Activated B cell treated with CpG ODN at 0.5 μM for 24 hours (primary cell): ENCODE data around the gene PCSK1N. TPM values are rescaled to one million over a fixed set of nuclear protein-coding genes. Genes with fewer than 3 reads are reported as not detected.
A peak's percentile ranks its signal among the peaks of the same experiment; 100 is the strongest.
"Not testable (repeated sequence)": the region's sequence is repeated elsewhere in the genome, so short reads cannot be mapped to it uniquely, and the experiment has no call there.

Experiments
- ATAC-seq: fragments of 200-7000 bp; cut with Tn5 transposase; one replicate; pipeline ENCODE4 v1.10.0; 2021; ENCODE audit warnings: low read depth, mild to moderate bottlenecking, moderate library complexity
- CTCF ChIA-PET: fragments of 350-600 bp; sonication (Branson Sonifier 250); formaldehyde crosslinking; loops from one replicate; lab custom pipeline; 2021; ENCODE audit warnings: antibody characterized with exemption; lab: Charles Lee
- POLR2A ChIA-PET: fragments of 350-600 bp; sonication (Branson Sonifier 250); formaldehyde crosslinking; loops from one replicate; lab custom pipeline; 2021; ENCODE audit warnings: antibody characterized with exemption; lab: Charles Lee
- DNase-seq: peaks from one replicate; pipeline ENCODE4 v3.0.0; 2022
- H3K27ac Mint-ChIP-seq: one replicate; pipeline ENCODE4 v1.8.0; 2020; ENCODE audit warnings: mixed read lengths
- H3K27me3 Mint-ChIP-seq: one replicate; pipeline ENCODE4 v1.8.0; 2021; ENCODE audit warnings: mixed read lengths
- H3K36me3 Mint-ChIP-seq: one replicate; pipeline ENCODE4 v1.8.0; 2021; ENCODE audit warnings: low read depth, mixed read lengths
- H3K4me1 Mint-ChIP-seq: one replicate; pipeline ENCODE4 v1.8.0; 2021; ENCODE audit warnings: mixed read lengths
- H3K4me3 Mint-ChIP-seq: one replicate; pipeline ENCODE4 v1.8.0; 2020; ENCODE audit warnings: mild to moderate bottlenecking, mixed read lengths
- H3K9me3 Mint-ChIP-seq: one replicate; pipeline ENCODE4 v1.8.0; 2020; ENCODE audit warnings: mixed read lengths
- CTCF ChIP-seq: fragments of 200-600 bp; IDR thresholded peaks from one replicate; pipeline ENCODE4 v1.8.0; 2022; ENCODE audit warnings: antibody characterized with exemption, mild to moderate bottlenecking
- intact Hi-C: fragments of 100-400 bp; cut with micrococcal nuclease; formaldehyde crosslinking; loops from one replicate; pipeline ENCODE4 v1.15.1; 2024
- total RNA-seq: library from RNA; stranded (reverse); gene quantifications from 2 replicates; pipeline ENCODE4 v1.2.3, GENCODE V29; 2022

Gene PCSK1N
- total RNA-seq, 1 donor from 2014 or later: not detected

GRCh38 chrX:48826135-48826875, 9.1 kb downstream of the PCSK1N start, which contains the start of gene ERAS:
Gene ERAS (plus strand): TSS chrX:48826513. CDS start chrX:48829124, 2,611 bp downstream.
- Mint-ChIP-seq H3K4me1 (peaks cover 7% of the 10 kb centered on the region), H3K36me3 (peaks cover 24% of the 10 kb centered on the region), H3K4me3 (peak within 1 kb of the TSS; percentile 48), H3K9me3 (no peaks in the 10 kb centered on the region), H3K27me3 (peaks cover 20% of the 10 kb centered on the region), H3K27ac (no peak within 1 kb of the TSS)
- peak; percentile 64 for ATAC-seq
- TF ChIP-seq CTCF: no peak
- intact Hi-C loops: no loop called here
- ChIA-PET CTCF (no interaction called here), POLR2A (interaction anchor here (0.7 kb wide), 1 partner anchor 21 kb away, joined by 3 read pairs; no protein-coding TSS in a partner anchor)
- DNase-seq: peak; percentile 23

- Mint-ChIP-seq H3K27ac (no peak overlapping the region), H3K27me3 (peaks cover 14% of the 10 kb centered on the region), H3K9me3 (no peaks in the 10 kb centered on the region), H3K36me3 (peaks cover 33% of the 10 kb centered on the region), H3K4me1 (peaks cover 7% of the 10 kb centered on the region), H3K4me3 (no peak overlapping the region)
- POLR2A ChIA-PET: no interaction called here
- CTCF ChIA-PET: no interaction called here
- TF ChIP-seq CTCF: no peak
- no peak for ATAC-seq
- intact Hi-C loops: loop anchor here (5.0 kb wide), 1 partner anchor 123 kb away; no protein-coding TSS in a partner anchor
- no peak for DNase-seq
Observed at GRCh38 chrX:48824066-48824465, 11.3 kb downstream of the PCSK1N start.

GRCh38 chrX:48823053-48823452, 12.4 kb downstream of the PCSK1N start:
- Mint-ChIP-seq H3K9me3 (no peaks in the 10 kb centered on the region), H3K27me3 (peaks cover 8% of the 10 kb centered on the region), H3K36me3 (peaks cover 42% of the 10 kb centered on the region), H3K27ac (no peak overlapping the region), H3K4me3 (no peak overlapping the region), H3K4me1 (peaks cover 7% of the 10 kb centered on the region)
- no peak for ATAC-seq
- intact Hi-C loops: loop anchor here (5.0 kb wide), 1 partner anchor 124 kb away; no protein-coding TSS in a partner anchor
- POLR2A ChIA-PET: no interaction called here
- no peak for TF ChIP-seq CTCF
- no peak for DNase-seq
- CTCF ChIA-PET: no interaction called here

- H3K9me3 Mint-ChIP-seq, DNase-seq, H3K27me3 Mint-ChIP-seq, POLR2A ChIA-PET, ATAC-seq, H3K4me1 Mint-ChIP-seq, intact Hi-C loops, H3K4me3 Mint-ChIP-seq, CTCF ChIA-PET, H3K27ac Mint-ChIP-seq: not testable (repeated sequence)
- H3K36me3 Mint-ChIP-seq: peaks cover 48% of the 10 kb centered on the region
Observed at GRCh38 chrX:48819394-48819793, 16.0 kb downstream of the PCSK1N start.

- peaks cover 52% of the 10 kb centered on the region for H3K36me3 Mint-ChIP-seq
Observed at GRCh38 chrX:48818866-48819265, 16.5 kb downstream of the PCSK1N start.

More at GRCh38 chrX:48818866-48819265, 16.5 kb downstream of the PCSK1N start:
- intact Hi-C loops: no loop called here
- ATAC-seq (no peak), DNase-seq (no peak)
- no peaks in the 10 kb centered on the region for H3K27me3 Mint-ChIP-seq
- no peak overlapping the region for H3K27ac Mint-ChIP-seq
- ChIA-PET POLR2A (no interaction called here), CTCF (no interaction called here)
- H3K9me3 Mint-ChIP-seq: no peaks in the 10 kb centered on the region
- H3K4me3 Mint-ChIP-seq: no peak overlapping the region
- TF ChIP-seq CTCF: no peak
- no peaks in the 10 kb centered on the region for H3K4me1 Mint-ChIP-seq
